IPS-15b (cell line): ENCODE measurements around the gene OVOL3.
"Not testable (repeated sequence)": the region's sequence is repeated elsewhere in the genome, so short reads cannot be mapped to it uniquely, and the experiment has no call there.

Experiments
- H3K27me3 ChIP-seq: one replicate; pipeline ENCODE4 v1.6.1; 2013; ENCODE audit warnings: low read length; ENCODE audit not compliant: control insufficient read depth, insufficient read depth
- H3K36me3 ChIP-seq: one replicate; pipeline ENCODE4 v1.6.1; 2013; ENCODE audit warnings: low read length; ENCODE audit not compliant: control insufficient read depth, insufficient read depth
- H3K4me1 ChIP-seq: one replicate; pipeline ENCODE4 v1.6.1; 2013; ENCODE audit warnings: mild to moderate bottlenecking, low read length; ENCODE audit not compliant: control insufficient read depth, insufficient read depth
- H3K4me3 ChIP-seq: one replicate; pipeline ENCODE4 v1.5.1; 2013; ENCODE audit warnings: low read depth, low read length
- H3K9ac ChIP-seq: one replicate; pipeline ENCODE4 v1.6.1; 2013; ENCODE audit warnings: low read depth, mild to moderate bottlenecking, low read length
- H3K9me3 ChIP-seq: one replicate; pipeline ENCODE4 v1.6.1; 2013; ENCODE audit warnings: mild to moderate bottlenecking, low read length; ENCODE audit not compliant: control insufficient read depth, insufficient read depth

Gene OVOL3

DNA sequence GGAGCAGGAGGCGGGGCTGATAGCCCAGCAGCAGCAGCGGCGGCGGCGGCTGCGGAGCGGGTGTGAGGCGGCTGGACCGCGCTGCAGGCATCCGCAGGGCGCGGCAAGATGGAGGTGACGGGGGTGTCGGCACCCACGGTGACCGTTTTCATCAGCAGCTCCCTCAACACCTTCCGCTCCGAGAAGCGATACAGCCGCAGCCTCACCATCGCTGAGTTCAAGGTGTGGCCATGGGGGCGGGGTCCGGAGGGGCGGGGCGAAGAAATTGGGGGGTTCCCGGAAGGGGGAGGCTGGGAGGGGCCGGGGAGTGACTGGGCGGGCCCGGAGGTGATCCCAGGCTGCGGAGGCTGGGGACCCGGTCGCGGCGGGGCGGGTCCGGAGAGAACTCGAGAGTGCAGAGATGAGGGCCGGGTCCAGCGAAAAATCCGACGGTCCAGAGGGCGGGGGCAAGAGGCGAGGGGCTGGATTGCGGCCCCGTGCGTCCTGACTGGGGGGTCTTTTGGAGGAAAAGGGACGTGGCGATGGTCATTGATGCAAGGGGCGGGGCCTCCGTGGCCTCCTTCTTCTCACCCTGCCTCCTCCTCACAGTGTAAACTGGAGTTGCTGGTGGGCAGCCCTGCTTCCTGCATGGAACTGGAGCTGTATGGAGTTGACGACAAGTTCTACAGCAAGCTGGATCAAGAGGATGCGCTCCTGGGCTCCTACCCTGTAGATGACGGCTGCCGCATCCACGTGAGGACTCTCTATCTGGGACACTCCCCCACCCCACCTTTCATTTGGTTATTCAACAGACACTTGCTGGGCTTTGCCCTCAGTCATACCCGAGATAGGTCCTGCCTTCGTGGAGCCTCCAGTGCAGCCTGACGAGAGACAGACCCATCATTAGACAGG, 4.8 kb downstream of the OVOL3 start, which contains the start of gene TBCB:
TBCB (plus strand) TSS at position 16 of the 891 bp plus-strand sequence; CDS start at position 109, 93 bp downstream.
- peak within 1 kb of the TSS; percentile 81 for H3K9ac ChIP-seq
- H3K4me3 ChIP-seq, result peak within 1 kb of the TSS; percentile 98
- peaks cover 14% of the 10 kb centered on the region for H3K4me1 ChIP-seq
- H3K36me3 ChIP-seq, result peaks cover 20% of the 10 kb centered on the region
- no peaks in the 10 kb centered on the region for H3K27me3 ChIP-seq
- H3K9me3 ChIP-seq, result no peaks in the 10 kb centered on the region

DNA sequence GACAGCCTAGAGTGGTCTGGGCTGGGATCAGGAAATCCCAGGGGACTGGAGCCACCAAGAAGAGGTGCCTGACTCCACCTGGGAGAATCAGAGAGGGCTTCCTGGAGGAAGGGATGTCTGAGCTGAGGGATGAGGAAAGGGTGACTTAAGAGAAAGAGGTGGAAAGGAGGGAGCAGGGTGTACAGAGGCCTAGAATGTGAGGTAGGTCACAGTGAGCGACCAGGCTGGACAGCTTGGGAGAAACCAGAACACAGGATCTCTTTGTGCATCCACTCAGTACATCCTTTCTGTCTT, 5.3 kb downstream of the OVOL3 start:
- peaks cover 9% of the 10 kb centered on the region for H3K4me1 ChIP-seq
- no peak overlapping the region for H3K9ac ChIP-seq
- peaks cover 20% of the 10 kb centered on the region for H3K36me3 ChIP-seq
- H3K4me3 ChIP-seq, result peak overlapping the region; percentile 98
- no peaks in the 10 kb centered on the region for H3K9me3 ChIP-seq
- H3K27me3 ChIP-seq, result no peaks in the 10 kb centered on the region

DNA sequence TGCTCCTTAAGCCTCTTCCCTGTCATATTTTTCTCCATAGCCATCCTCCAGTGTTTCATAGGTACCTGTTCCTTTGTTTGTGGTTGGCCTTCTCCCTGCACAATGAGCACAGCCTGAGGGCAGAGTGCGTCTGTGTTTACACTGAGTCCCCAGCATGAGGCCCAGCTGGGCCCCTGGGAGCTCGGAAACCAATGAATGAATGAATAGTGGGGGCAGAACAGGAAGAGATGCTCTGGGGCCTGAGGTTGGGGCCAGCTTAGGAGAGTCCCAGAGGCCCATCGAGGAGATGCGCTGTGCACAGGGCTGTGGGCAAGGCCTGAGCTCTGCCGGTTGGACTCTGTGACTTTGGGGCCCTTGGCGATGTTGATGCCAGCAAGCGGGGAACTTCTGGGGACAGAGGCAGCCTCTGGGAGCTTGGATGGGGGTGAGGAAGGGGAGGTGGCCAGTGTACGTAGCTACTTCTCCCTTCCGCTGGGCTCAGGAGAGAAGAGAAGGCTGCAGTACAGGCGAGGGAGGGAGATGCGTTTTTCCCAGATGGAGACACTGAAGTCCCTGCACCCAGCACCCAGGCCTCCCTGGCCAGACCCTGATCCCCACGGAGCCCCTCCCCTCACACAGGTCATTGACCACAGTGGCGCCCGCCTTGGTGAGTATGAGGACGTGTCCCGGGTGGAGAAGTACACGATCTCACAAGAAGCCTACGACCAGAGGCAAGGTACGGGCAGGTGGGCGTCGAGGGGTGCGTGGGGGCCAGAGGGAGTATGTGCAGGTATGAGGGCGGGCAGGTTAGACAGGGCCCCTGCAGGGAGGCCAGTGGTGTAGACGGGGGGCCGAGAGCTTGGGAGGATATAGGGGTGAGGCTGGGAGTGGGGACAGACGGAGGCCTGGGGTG, 9.4 kb downstream of the OVOL3 start:
- Histone ChIP-seq H3K36me3 (peaks cover 23% of the 10 kb centered on the region), H3K9ac (no peak overlapping the region)

DNA sequence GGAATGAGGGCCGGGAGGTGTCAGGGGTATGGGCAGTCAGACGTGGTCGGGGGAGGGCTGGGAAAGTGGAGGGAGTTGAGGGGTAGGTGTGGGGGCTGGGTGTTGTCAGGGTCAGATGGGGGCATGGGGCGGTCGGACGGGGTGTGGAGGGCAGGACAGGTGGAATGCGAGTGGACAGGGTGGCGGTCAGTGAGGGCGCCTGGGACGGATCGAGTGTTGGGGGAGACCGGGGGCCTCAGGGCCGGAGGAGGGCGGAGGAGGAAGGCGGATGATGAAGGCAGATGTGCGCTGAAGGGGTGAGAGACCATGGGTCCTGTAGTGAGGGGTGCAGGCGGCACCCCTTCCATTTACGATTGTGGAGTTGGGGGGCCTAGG, 10.0 kb downstream of the OVOL3 start:
- H3K36me3 ChIP-seq, result peaks cover 26% of the 10 kb centered on the region
- no peak overlapping the region for H3K9ac ChIP-seq
- H3K4me1 ChIP-seq, result peaks cover 5% of the 10 kb centered on the region
- H3K27me3 ChIP-seq, result no peaks in the 10 kb centered on the region
- no peaks in the 10 kb centered on the region for H3K9me3 ChIP-seq
- H3K4me3 ChIP-seq, result no peak overlapping the region

More for the DNA sequence above, 9.4 kb downstream of the OVOL3 start:
- Histone ChIP-seq H3K27me3 (no peaks in the 10 kb centered on the region), H3K4me3 (no peak overlapping the region), H3K4me1 (peaks cover 5% of the 10 kb centered on the region), H3K9me3 (no peaks in the 10 kb centered on the region)

DNA sequence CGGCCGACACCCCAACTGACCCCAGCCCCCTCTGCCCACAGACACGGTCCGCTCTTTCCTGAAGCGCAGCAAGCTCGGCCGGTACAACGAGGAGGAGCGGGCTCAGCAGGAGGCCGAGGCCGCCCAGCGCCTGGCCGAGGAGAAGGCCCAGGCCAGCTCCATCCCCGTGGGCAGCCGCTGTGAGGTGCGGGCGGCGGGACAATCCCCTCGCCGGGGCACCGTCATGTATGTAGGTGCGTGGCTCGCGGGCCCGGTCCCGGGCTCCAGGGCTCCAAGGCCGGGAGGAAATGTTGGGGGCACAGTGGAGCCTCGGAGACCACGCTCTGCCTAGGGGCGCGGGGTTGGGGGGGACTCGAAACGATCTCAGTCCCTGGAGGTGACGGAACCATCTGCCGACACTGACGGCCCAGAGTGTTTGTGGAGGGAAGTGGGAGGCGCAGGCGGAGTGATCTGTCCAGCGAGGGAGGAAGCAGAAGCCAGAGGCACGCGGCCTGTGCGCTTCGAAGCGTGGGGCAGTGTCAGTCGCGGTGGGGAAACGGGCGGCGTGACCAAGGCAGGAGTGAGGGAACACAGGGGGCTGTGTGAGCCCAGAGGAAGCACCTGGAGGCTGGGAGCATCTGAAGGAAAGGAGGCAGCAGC, 10.7 kb downstream of the OVOL3 start:
- peaks cover 5% of the 10 kb centered on the region for H3K4me1 ChIP-seq
- H3K36me3 ChIP-seq, result peaks cover 26% of the 10 kb centered on the region

DNA sequence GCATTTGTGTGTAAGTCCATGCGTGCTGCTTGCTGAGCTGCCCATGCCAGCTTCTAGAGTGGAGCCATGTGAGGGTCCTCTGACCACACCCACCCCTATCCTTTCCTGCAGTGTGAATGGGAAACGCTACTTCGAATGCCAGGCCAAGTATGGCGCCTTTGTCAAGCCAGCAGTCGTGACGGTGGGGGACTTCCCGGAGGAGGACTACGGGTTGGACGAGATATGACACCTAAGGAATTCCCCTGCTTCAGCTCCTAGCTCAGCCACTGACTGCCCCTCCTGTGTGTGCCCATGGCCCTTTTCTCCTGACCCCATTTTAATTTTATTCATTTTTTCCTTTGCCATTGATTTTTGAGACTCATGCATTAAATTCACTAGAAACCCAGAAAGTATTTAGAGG, 14.6 kb downstream of the OVOL3 start:
- H3K9ac ChIP-seq, result no peak overlapping the region
- no peaks in the 10 kb centered on the region for H3K4me1 ChIP-seq
- no peaks in the 10 kb centered on the region for H3K9me3 ChIP-seq
- no peak overlapping the region for H3K4me3 ChIP-seq
- no peaks in the 10 kb centered on the region for H3K27me3 ChIP-seq
- H3K36me3 ChIP-seq, result peaks cover 20% of the 10 kb centered on the region

More for the DNA sequence above, 10.7 kb downstream of the OVOL3 start:
- Histone ChIP-seq H3K27me3 (no peaks in the 10 kb centered on the region), H3K9ac (no peak overlapping the region), H3K9me3 (no peaks in the 10 kb centered on the region), H3K4me3 (no peak overlapping the region)

DNA sequence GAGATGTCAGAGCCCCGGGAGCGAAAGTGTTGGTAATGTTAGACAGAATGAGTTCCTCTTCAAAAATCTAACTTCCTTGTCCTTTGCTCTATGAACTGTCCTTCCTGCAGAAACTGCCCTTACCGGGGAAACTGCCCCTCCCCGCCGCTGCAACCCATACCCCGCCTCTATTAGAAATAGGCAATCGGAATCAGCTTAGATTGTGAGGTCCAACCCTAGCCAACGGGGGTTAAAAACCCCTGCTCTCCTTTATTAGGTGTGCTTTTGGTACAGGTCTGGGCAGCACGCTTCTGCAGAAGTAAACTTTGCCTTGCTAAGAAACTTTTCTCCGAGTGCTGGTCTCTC, 17.4 kb downstream of the OVOL3 start:
- Histone ChIP-seq H3K9me3 (no peaks in the 10 kb centered on the region), H3K9ac (peak overlapping the region; percentile 79), H3K27me3 (no peaks in the 10 kb centered on the region), H3K4me3 (peak overlapping the region; percentile 79), H3K4me1 (no peaks in the 10 kb centered on the region), H3K36me3 (peaks cover 9% of the 10 kb centered on the region)

DNA sequence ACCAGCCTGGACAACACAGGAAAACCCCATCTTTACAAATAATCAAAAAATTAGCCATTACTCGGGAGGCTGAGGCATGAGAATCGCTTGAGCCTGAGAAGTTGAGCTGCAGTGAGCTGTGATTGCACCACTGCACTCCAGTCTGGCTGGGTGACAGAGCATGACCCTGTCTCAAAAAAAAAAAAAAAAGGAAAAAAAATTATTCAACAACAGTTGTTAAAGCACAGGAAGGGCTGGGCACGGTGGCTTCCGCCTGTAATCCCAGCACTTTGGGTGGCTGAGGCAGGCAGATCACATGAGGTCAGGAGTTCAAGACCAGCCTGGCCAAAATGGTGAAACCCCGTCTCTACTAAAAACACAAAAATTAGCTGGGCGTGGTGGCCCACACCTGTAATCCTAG, 20.3 kb downstream of the OVOL3 start:
- H3K4me1 ChIP-seq, H3K27me3 ChIP-seq, H3K9me3 ChIP-seq, H3K36me3 ChIP-seq, H3K9ac ChIP-seq, H3K4me3 ChIP-seq: not testable (repeated sequence)

DNA sequence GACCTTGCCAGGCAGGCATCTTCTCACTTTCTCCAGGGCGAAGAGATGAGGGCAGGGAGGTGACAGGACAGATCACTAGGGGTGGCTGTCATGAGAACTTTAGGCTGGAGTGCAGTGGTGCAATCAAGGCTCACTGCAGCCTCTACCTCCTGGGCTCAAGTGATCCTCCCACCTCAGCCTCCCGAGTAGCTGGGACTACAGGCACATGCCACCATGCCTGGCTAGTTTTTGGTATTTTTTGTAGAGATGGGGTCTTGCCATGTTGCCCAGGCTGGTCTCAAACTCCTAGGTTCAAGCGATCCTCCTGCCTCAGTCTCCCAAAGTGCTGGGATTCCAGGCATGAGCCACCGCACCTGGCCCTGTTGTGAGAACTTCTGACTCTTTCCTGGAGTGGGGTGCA, 23.9 kb downstream of the OVOL3 start:
- H3K4me3 ChIP-seq, H3K9me3 ChIP-seq, H3K4me1 ChIP-seq, H3K36me3 ChIP-seq, H3K9ac ChIP-seq, H3K27me3 ChIP-seq: not testable (repeated sequence)

DNA sequence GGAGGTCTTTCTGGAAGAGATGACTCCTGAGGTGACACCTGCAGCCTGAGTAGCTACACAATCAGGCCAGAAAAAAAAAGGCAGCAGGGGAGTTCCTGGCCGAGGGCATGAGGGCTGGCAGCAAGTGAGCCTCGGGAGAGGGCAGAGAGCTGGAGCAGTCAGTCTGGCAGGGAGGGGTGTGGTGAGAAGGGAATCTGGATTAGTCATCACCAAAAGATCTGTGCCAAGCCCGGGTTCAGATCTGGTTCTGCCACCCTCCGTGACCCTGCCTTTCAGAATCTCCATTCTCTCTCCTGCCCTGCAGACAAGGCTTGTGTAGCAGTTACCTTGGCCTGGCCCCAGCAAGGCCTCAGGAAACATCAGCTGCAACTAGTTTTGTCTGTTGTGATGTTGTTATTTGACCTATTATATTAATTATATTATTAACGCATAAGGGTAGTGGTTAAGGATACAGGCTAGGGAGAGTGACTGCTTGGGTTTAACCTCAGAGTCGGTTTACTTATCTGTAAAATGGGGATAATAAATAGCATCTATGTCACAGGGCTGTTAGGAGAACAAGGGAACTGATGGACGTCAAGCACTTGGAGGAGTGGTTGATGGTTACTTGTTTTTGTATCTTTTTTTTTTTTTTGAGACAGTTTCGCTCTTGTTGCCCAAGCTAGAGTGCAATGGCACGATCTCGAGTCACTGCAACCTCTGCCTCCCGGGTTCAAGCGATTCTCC, 26.2 kb downstream of the OVOL3 start:
- no peak overlapping the region for H3K4me3 ChIP-seq
- no peak overlapping the region for H3K9ac ChIP-seq
- peaks cover 2% of the 10 kb centered on the region for H3K36me3 ChIP-seq
- H3K27me3 ChIP-seq, result no peaks in the 10 kb centered on the region
- peaks cover 6% of the 10 kb centered on the region for H3K4me1 ChIP-seq
- H3K9me3 ChIP-seq, result no peaks in the 10 kb centered on the region

DNA sequence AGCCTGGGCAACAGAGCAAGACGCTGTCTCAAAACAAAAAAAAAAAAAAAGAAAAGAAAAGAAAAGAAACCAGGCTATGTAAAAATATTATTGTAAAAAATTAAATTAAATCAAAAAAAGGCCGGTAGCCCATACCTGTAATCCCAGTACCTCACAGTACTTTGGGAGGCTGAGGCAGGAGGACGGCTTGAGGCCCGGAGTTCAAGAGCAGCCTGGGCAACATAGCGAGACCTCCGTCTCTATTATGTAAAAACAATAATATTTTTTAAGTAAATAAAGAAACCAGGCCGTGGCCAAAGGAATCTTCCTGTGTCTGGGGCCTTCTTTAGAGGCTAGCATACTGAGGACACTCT, 28.2 kb downstream of the OVOL3 start:
- peaks cover 13% of the 10 kb centered on the region for H3K36me3 ChIP-seq
- no peaks in the 10 kb centered on the region for H3K9me3 ChIP-seq
- H3K4me1 ChIP-seq, result peaks cover 6% of the 10 kb centered on the region
- H3K27me3 ChIP-seq, result no peaks in the 10 kb centered on the region
- peak overlapping the region; percentile 97 for H3K4me3 ChIP-seq
- peak overlapping the region; percentile 95 for H3K9ac ChIP-seq
